ENCODE results near the gene ARV1. TPM values are rescaled to one million over a fixed set of nuclear protein-coding genes. Genes with fewer than 3 reads are reported as not detected.

The ARV1 gene
- polyA plus RNA-seq (2013, experiment 1 of 4): 26.0 TPM
- 29.3 TPM for polyA plus RNA-seq (2013, experiment 2 of 4)
- polyA plus RNA-seq (2013, experiment 3 of 4): 28.1 TPM
- 29.8 TPM for polyA plus RNA-seq (2013, experiment 4 of 4)

DNA sequence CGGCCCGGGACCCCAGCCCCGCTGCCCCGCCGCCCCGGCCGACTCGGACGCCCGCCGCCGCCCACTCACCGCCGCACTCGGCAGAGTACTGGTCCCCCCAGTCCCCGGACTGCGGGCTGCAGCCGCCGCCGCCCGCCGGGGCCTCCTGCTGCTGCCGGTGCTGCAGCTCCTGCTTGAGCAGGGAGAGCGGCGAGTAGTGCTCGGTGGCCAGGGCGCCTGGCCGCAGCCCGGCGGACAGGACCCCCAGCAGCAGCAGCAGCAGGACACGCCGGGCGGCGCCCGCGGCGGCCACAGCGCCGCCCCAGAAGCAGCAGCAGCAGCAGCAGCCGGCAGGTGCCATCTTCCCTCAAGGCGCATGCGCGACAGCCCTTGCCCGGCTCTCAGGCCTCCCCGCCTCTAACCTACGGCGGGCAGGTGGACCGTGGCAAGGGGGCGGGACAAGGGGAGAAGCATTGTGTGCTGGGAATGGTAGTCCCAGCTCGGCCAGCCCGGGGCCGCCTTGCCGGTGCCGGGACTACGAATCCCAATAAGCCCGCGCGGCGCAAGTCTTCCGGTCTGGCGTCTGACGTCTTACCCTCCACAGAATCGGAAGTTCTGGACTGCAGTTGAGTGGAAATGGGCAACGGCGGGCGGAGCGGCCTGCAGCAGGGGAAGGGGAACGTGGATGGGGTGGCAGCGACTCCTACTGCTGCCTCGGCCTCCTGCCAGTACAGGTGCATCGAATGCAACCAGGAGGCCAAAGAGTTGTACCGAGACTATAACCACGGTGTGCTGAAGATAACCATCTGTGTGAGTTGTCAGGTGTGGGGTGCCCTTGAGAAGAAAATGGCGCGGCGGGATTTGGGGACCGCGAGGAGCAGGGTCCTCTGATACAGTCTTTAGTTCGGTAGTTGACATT lies at the start of gene ARV1, which contains the start of gene TTC13:
TSS of gene ARV1 (plus strand) at position 604 of the 898 bp plus-strand sequence. CDS start at position 616, 12 bp downstream.
TSS of gene TTC13 (minus strand) at position 371 of the 898 bp plus-strand sequence. CDS start at position 340, 31 bp downstream.
- Histone ChIP-seq H3K27ac (ENCODE audit: insufficient read depth, low read depth, low read length, poor library complexity, severe bottlenecking) (no peak within 1 kb of the TSS), H3K4me1 (ENCODE audit: control insufficient read depth, insufficient read depth, low read length) (no peaks in the 10 kb centered on the region), H3K36me3 (ENCODE audit: control insufficient read depth, insufficient read depth, low read length) (peaks cover 5% of the 10 kb centered on the region), H3K9me3 (ENCODE audit: control insufficient read depth, low read length) (no peaks in the 10 kb centered on the region), H3K4me3 (ENCODE audit: insufficient read depth, low read depth, low read length) (peak within 1 kb of the TSS; percentile 85), H3K27me3 (ENCODE audit: control insufficient read depth, insufficient read depth, low read length, poor library complexity, severe bottlenecking) (no peaks in the 10 kb centered on the region)
- 0% methylated on average over 79 of the region's 79 CpGs for WGBS, 2 experiments

DNA sequence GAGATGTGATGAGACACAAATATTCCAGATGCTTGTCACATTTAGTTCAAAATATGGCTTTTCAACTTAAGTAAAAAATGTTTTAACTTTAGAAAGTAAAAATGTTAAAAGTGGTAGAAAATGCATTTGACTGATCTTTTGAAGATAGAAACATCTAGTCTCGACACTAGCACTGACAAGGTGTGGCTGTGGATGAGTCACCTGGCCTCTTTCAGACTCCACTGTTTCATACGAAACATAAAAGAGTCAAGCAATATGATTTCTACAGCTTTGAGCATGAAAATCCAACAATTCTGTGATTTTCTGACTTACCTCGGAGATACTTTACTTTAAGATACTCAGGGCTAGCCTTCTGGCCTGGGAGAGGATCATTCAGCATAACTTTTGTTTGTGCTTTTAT lies 47.9 kb upstream of the ARV1 start:
- no peaks in the 10 kb centered on the region for H3K9me3 ChIP-seq (ENCODE audit: control insufficient read depth, low read length)
- H3K27me3 ChIP-seq (ENCODE audit: control insufficient read depth, insufficient read depth, low read length, poor library complexity, severe bottlenecking): no peaks in the 10 kb centered on the region
- no peak overlapping the region for H3K27ac ChIP-seq (ENCODE audit: insufficient read depth, low read depth, low read length, poor library complexity, severe bottlenecking)
- peaks cover 7% of the 10 kb centered on the region for H3K36me3 ChIP-seq (ENCODE audit: control insufficient read depth, insufficient read depth, low read length)
- H3K4me3 ChIP-seq (ENCODE audit: insufficient read depth, low read depth, low read length): no peak overlapping the region
- 87 to 95% methylated on average over 3 of the region's 3 CpGs for WGBS, 2 experiments
- no peaks in the 10 kb centered on the region for H3K4me1 ChIP-seq (ENCODE audit: control insufficient read depth, insufficient read depth, low read length)

DNA sequence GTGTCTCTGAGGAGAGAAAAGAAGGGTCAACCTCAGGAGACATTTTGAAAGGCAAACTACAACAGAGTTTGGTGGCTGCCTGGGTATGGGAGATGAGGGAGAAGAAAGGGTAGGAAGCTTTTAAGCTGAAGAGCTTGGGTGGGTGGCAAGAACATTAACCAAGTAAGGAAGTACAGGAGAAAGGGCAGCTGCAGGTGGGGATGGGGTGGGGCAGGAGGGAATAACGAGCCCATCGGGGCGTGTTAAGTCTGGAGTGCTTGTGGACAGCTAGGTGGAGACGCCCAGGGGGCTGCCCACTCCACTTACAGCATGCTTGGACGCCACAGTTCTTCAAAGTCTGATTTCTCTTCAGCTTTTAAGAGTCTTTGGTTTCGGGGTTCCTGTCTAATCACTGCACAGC lies 43.0 kb upstream of the ARV1 start:
- Histone ChIP-seq H3K4me3 (ENCODE audit: insufficient read depth, low read depth, low read length) (no peak overlapping the region), H3K4me1 (ENCODE audit: control insufficient read depth, insufficient read depth, low read length) (no peaks in the 10 kb centered on the region), H3K36me3 (ENCODE audit: control insufficient read depth, insufficient read depth, low read length) (no peaks in the 10 kb centered on the region), H3K27ac (ENCODE audit: insufficient read depth, low read depth, low read length, poor library complexity, severe bottlenecking) (no peak overlapping the region), H3K27me3 (ENCODE audit: control insufficient read depth, insufficient read depth, low read length, poor library complexity, severe bottlenecking) (no peaks in the 10 kb centered on the region), H3K9me3 (ENCODE audit: control insufficient read depth, low read length) (no peaks in the 10 kb centered on the region)
- WGBS, 2 experiments: 93 to 95% methylated on average over 6 of the region's 6 CpGs

DNA sequence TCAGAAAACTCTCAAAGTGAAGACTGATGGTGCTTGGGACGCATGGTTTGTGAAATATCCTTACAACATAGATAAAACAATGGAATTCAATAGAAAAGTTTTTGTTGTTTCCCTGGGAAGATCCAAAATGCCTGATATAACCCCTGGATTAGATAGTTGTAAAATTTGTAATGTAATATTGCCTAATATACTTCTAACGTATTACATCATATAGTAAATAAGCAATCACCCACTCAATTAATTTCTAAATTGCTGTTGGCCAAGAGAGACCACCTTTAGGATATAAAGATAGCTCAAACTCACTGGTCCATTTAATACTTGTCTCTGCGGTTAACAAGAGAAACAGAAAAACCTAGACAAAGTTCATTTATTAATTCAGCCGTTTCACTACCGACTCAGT lies 42.4 kb upstream of the ARV1 start:
- 78 to 99% methylated on average over 4 to 5 of the region's 5 CpGs for WGBS, 2 experiments
- no peaks in the 10 kb centered on the region for H3K36me3 ChIP-seq (ENCODE audit: control insufficient read depth, insufficient read depth, low read length)
- no peaks in the 10 kb centered on the region for H3K27me3 ChIP-seq (ENCODE audit: control insufficient read depth, insufficient read depth, low read length, poor library complexity, severe bottlenecking)
- no peak overlapping the region for H3K27ac ChIP-seq (ENCODE audit: insufficient read depth, low read depth, low read length, poor library complexity, severe bottlenecking)
- H3K9me3 ChIP-seq (ENCODE audit: control insufficient read depth, low read length): no peaks in the 10 kb centered on the region
- H3K4me1 ChIP-seq (ENCODE audit: control insufficient read depth, insufficient read depth, low read length): no peaks in the 10 kb centered on the region
- no peak overlapping the region for H3K4me3 ChIP-seq (ENCODE audit: insufficient read depth, low read depth, low read length)

DNA sequence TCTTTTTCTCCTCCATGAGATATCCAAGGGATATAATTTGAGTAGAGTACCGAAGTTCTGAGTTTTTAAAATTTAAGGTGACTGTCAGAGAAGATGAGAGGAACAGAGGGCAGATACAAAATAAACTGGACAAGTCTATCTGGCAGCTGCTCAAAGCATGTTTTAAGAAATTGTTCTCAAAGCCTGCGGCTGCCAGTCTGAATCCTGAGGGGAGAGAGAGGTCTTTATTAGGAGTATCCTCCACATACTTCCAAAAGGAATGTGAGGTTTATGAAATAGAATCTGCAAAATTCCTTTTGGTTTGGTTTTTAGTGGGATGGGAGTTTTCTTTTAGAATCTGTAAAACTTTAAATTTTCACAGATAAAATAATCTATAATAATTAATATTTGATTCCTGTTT lies 41.5 kb upstream of the ARV1 start:
- no peaks in the 10 kb centered on the region for H3K4me1 ChIP-seq (ENCODE audit: control insufficient read depth, insufficient read depth, low read length)
- 98 to 100% methylated on average over 2 of the region's 2 CpGs for WGBS, 2 experiments
- no peaks in the 10 kb centered on the region for H3K27me3 ChIP-seq (ENCODE audit: control insufficient read depth, insufficient read depth, low read length, poor library complexity, severe bottlenecking)
- H3K36me3 ChIP-seq (ENCODE audit: control insufficient read depth, insufficient read depth, low read length): no peaks in the 10 kb centered on the region
- no peaks in the 10 kb centered on the region for H3K9me3 ChIP-seq (ENCODE audit: control insufficient read depth, low read length)
- H3K4me3 ChIP-seq (ENCODE audit: insufficient read depth, low read depth, low read length): no peak overlapping the region
- H3K27ac ChIP-seq (ENCODE audit: insufficient read depth, low read depth, low read length, poor library complexity, severe bottlenecking): no peak overlapping the region

DNA sequence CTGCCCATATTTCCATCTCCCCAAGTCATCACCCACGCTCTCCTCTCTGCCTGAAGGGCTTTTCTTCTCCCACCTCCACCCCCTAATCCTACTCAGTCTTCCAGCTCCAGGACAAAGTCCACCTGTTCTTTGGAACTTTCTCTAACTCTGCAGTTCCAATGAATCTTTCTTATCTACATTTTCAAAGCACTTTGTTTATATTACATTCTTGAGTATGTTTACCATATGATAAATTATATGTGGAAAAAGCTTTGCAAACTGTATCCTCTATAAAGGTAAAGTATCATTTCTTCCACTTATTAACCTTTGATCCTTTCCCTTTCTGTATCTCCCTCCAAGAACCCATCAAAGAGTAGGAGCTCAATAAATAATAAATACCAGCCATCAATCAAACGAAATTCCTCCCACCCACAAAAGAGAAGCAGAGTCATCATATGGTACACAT lies 39.9 kb upstream of the ARV1 start:
- Histone ChIP-seq H3K9me3 (ENCODE audit: control insufficient read depth, low read length) (no peaks in the 10 kb centered on the region), H3K36me3 (ENCODE audit: control insufficient read depth, insufficient read depth, low read length) (no peaks in the 10 kb centered on the region), H3K27ac (ENCODE audit: insufficient read depth, low read depth, low read length, poor library complexity, severe bottlenecking) (no peak overlapping the region), H3K27me3 (ENCODE audit: control insufficient read depth, insufficient read depth, low read length, poor library complexity, severe bottlenecking) (no peaks in the 10 kb centered on the region), H3K4me1 (ENCODE audit: control insufficient read depth, insufficient read depth, low read length) (no peaks in the 10 kb centered on the region), H3K4me3 (ENCODE audit: insufficient read depth, low read depth, low read length) (no peak overlapping the region)
- 82 to 91% methylated on average over 2 of the region's 2 CpGs for WGBS, 2 experiments

DNA sequence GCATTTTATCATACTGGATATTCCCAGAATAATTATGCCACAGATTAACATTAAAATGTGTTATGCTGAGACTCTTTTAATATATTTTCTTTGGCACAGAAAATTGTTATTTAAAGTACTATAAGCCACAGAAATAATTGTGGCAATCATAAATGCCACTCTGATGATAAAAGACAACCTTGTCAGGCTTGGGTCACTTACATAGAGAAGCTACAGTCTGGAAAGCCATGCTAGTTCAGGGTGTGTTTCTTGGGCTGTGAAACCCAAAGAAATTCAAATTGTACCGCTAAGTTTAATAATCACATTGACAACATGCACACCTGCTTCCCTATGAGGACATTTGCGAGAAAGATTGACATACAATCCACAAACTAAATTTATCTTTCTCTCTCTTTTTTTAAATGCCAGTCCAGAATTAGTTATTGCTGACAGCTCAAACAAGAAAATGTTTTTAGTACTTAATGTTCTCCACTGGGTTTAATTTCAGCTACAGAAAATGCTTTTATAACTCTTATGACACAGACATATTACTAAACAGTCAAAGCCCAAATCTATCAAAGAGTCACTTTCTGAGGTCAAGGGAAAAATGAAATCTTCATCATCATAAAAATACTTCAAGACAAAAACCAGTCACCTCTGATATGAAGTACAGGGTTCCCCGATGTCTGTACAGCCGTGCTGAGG lies 38.9 kb upstream of the ARV1 start:
- Histone ChIP-seq H3K4me3 (ENCODE audit: insufficient read depth, low read depth, low read length) (no peak overlapping the region), H3K36me3 (ENCODE audit: control insufficient read depth, insufficient read depth, low read length) (peaks cover 3% of the 10 kb centered on the region), H3K27me3 (ENCODE audit: control insufficient read depth, insufficient read depth, low read length, poor library complexity, severe bottlenecking) (no peaks in the 10 kb centered on the region), H3K27ac (ENCODE audit: insufficient read depth, low read depth, low read length, poor library complexity, severe bottlenecking) (no peak overlapping the region), H3K4me1 (ENCODE audit: control insufficient read depth, insufficient read depth, low read length) (no peaks in the 10 kb centered on the region), H3K9me3 (ENCODE audit: control insufficient read depth, low read length) (no peaks in the 10 kb centered on the region)
- 95 to 96% methylated on average over 4 of the region's 4 CpGs for WGBS, 2 experiments

DNA sequence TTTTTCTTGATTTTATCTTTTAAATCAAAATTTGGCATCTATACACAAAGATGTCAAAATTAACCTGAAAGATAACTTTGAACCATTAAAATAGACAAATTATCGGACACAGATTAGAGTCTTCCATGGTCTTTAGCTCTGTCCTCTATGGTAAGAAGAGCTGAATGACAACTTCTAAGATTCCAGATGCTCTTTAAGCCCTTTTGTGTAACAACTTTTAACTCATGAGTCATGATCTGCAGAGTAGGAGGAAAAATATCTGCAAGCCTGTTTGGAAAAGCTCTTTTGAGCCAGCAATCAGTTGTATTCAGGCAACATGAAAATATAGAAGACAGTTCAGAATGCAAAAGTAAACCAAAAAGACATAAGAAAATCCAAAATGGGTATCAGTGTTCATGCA lies 38.0 kb upstream of the ARV1 start:
- Histone ChIP-seq H3K4me1 (ENCODE audit: control insufficient read depth, insufficient read depth, low read length) (no peaks in the 10 kb centered on the region), H3K27me3 (ENCODE audit: control insufficient read depth, insufficient read depth, low read length, poor library complexity, severe bottlenecking) (no peaks in the 10 kb centered on the region), H3K36me3 (ENCODE audit: control insufficient read depth, insufficient read depth, low read length) (peaks cover 4% of the 10 kb centered on the region), H3K27ac (ENCODE audit: insufficient read depth, low read depth, low read length, poor library complexity, severe bottlenecking) (no peak overlapping the region), H3K4me3 (ENCODE audit: insufficient read depth, low read depth, low read length) (no peak overlapping the region), H3K9me3 (ENCODE audit: control insufficient read depth, low read length) (no peaks in the 10 kb centered on the region)
- 92 to 100% methylated on average over 1 of the region's 1 CpG for WGBS, 2 experiments

DNA sequence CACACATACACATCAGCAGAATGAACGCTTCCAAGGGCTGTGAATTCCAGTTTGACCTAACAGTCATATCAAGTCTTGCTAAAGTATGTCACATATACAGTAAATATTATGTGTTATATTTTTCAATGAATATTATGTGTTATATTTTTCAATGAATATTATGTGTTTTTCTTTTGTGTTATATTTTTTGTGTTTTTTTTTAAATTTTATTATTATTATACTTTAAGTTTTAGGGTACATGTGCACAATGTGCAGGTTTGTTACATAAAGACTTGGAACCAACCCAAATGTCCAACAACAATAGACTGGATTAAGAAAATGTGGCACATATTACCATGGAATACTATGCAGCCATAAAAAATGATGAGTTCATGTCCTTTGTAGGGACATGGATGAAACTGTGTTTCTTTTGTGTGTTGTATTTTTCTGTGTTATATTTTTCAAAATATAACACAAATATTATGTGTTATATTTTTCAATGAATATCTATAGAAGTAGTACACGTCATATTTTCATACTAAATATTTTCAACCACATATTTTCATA lies 35.8 kb upstream of the ARV1 start:
- H3K27me3 ChIP-seq (ENCODE audit: control insufficient read depth, insufficient read depth, low read length, poor library complexity, severe bottlenecking): no peaks in the 10 kb centered on the region
- no peak overlapping the region for H3K4me3 ChIP-seq (ENCODE audit: insufficient read depth, low read depth, low read length)
- WGBS, 2 experiments: 86 to 100% methylated on average over 1 of the region's 2 CpGs
- H3K9me3 ChIP-seq (ENCODE audit: control insufficient read depth, low read length): no peaks in the 10 kb centered on the region
- no peak overlapping the region for H3K27ac ChIP-seq (ENCODE audit: insufficient read depth, low read depth, low read length, poor library complexity, severe bottlenecking)
- H3K36me3 ChIP-seq (ENCODE audit: control insufficient read depth, insufficient read depth, low read length): peaks cover 4% of the 10 kb centered on the region
- no peaks in the 10 kb centered on the region for H3K4me1 ChIP-seq (ENCODE audit: control insufficient read depth, insufficient read depth, low read length)

DNA sequence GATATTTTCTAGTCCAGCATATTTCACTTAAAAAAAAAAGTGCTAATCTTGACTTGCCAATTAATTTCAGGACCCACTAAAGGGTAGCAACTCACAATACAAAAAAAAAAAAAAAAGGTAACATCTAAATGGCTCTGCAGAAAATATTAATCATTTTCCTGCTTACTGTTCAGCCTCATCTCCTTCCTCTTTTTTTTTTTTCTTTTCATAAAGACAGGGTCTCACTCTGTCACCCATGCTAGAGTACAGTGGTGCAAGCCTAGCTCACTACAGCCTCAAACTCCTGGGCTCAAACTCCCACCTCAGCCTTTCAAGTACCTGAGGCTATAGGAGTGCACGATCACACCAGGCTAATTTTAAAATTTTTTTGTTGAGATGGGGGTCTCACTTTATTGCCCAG lies 30.6 kb upstream of the ARV1 start:
- Histone ChIP-seq H3K27me3 (ENCODE audit: control insufficient read depth, insufficient read depth, low read length, poor library complexity, severe bottlenecking) (no peaks in the 10 kb centered on the region), H3K9me3 (ENCODE audit: control insufficient read depth, low read length) (no peaks in the 10 kb centered on the region), H3K36me3 (ENCODE audit: control insufficient read depth, insufficient read depth, low read length) (peaks cover 4% of the 10 kb centered on the region), H3K27ac (ENCODE audit: insufficient read depth, low read depth, low read length, poor library complexity, severe bottlenecking) (no peak overlapping the region), H3K4me3 (ENCODE audit: insufficient read depth, low read depth, low read length) (no peak overlapping the region), H3K4me1 (ENCODE audit: control insufficient read depth, insufficient read depth, low read length) (no peaks in the 10 kb centered on the region)
- 89 to 100% methylated on average over 1 of the region's 1 CpG for WGBS, 2 experiments

All from ectodermal cell (in vitro differentiated cells).